ENCODE results near the gene CEACAM3. TPM values are rescaled to one million over a fixed set of nuclear protein-coding genes. Genes with fewer than 3 reads are reported as not detected.

CEACAM3 gene
- total and polyA plus RNA-seq, 9 of the 15 experiments (the other 6 are each of a cell fraction or from before 2014, with no cell fraction given) = not detected

DNA sequence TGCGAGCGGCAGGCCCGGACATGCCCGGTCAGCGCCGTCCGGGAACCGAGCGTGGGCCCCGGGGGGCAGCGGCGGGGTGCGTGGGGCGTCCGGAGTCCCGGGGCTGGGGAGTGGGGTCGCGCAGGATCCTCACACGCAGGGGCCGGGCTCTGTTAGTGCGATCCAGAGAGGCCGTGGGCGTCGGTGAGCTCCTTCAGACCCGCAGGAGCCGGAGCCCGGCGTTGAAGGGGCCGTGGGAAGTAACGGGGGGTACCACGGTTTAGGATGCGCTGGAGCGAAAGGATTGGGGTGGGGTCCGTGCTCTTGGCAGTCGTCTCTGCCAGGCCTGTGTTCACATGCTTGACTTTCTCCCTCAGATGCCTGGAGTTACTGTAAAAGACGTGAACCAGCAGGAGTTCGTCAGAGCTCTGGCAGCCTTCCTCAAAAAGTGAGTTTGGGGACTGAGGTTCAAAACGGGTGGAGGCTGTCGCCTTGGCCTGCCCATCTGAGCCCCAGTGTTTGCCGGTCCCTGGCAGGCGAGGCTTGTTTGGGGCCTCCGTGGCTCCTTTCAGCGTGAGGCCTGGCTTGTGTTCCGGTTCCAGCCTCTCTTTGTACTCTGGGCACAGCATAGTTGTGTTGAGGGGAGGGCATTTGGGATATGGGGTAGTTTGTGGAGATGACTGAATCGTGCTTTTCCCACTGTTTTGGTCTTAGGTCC is 64.2 kb downstream of the CEACAM3 start (continued):
- TF ChIP-seq, protein P1, sequence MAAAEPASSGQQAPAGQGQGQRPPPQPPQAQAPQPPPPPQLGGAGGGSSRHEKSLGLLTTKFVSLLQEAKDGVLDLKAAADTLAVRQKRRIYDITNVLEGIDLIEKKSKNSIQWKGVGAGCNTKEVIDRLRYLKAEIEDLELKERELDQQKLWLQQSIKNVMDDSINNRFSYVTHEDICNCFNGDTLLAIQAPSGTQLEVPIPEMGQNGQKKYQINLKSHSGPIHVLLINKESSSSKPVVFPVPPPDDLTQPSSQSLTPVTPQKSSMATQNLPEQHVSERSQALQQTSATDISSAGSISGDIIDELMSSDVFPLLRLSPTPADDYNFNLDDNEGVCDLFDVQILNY (CRISPR knock-in tag; IDR thresholded peaks at IDR 0.05) = peak; percentile 21; the same call in 1 of the 2 replicates
- no peak for TF ChIP-seq ZNF212 (CRISPR knock-in tag; IDR thresholded peaks at IDR 0.05)
- TF ChIP-seq PTRF (tag; IDR thresholded peaks at IDR 0.05) = no peak
- no peak for TF ChIP-seq POLR2B (IDR thresholded peaks at IDR 0.05; ENCODE audit: low read depth, partially characterized antibody)
- TF ChIP-seq, protein P2, sequence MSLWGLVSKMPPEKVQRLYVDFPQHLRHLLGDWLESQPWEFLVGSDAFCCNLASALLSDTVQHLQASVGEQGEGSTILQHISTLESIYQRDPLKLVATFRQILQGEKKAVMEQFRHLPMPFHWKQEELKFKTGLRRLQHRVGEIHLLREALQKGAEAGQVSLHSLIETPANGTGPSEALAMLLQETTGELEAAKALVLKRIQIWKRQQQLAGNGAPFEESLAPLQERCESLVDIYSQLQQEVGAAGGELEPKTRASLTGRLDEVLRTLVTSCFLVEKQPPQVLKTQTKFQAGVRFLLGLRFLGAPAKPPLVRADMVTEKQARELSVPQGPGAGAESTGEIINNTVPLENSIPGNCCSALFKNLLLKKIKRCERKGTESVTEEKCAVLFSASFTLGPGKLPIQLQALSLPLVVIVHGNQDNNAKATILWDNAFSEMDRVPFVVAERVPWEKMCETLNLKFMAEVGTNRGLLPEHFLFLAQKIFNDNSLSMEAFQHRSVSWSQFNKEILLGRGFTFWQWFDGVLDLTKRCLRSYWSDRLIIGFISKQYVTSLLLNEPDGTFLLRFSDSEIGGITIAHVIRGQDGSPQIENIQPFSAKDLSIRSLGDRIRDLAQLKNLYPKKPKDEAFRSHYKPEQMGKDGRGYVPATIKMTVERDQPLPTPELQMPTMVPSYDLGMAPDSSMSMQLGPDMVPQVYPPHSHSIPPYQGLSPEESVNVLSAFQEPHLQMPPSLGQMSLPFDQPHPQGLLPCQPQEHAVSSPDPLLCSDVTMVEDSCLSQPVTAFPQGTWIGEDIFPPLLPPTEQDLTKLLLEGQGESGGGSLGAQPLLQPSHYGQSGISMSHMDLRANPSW (CRISPR knock-in tag; IDR thresholded peaks at IDR 0.05) = 0 out of 2 replicates have a peak, but pooled peaks have one; percentile 23
- no peak for TF ChIP-seq ZNF347 (CRISPR knock-in tag; IDR thresholded peaks at IDR 0.05; ENCODE audit: low read depth)
- no peak for TF ChIP-seq SREBF2 (CRISPR knock-in tag; IDR thresholded peaks at IDR 0.05)
- TF ChIP-seq, protein P3, sequence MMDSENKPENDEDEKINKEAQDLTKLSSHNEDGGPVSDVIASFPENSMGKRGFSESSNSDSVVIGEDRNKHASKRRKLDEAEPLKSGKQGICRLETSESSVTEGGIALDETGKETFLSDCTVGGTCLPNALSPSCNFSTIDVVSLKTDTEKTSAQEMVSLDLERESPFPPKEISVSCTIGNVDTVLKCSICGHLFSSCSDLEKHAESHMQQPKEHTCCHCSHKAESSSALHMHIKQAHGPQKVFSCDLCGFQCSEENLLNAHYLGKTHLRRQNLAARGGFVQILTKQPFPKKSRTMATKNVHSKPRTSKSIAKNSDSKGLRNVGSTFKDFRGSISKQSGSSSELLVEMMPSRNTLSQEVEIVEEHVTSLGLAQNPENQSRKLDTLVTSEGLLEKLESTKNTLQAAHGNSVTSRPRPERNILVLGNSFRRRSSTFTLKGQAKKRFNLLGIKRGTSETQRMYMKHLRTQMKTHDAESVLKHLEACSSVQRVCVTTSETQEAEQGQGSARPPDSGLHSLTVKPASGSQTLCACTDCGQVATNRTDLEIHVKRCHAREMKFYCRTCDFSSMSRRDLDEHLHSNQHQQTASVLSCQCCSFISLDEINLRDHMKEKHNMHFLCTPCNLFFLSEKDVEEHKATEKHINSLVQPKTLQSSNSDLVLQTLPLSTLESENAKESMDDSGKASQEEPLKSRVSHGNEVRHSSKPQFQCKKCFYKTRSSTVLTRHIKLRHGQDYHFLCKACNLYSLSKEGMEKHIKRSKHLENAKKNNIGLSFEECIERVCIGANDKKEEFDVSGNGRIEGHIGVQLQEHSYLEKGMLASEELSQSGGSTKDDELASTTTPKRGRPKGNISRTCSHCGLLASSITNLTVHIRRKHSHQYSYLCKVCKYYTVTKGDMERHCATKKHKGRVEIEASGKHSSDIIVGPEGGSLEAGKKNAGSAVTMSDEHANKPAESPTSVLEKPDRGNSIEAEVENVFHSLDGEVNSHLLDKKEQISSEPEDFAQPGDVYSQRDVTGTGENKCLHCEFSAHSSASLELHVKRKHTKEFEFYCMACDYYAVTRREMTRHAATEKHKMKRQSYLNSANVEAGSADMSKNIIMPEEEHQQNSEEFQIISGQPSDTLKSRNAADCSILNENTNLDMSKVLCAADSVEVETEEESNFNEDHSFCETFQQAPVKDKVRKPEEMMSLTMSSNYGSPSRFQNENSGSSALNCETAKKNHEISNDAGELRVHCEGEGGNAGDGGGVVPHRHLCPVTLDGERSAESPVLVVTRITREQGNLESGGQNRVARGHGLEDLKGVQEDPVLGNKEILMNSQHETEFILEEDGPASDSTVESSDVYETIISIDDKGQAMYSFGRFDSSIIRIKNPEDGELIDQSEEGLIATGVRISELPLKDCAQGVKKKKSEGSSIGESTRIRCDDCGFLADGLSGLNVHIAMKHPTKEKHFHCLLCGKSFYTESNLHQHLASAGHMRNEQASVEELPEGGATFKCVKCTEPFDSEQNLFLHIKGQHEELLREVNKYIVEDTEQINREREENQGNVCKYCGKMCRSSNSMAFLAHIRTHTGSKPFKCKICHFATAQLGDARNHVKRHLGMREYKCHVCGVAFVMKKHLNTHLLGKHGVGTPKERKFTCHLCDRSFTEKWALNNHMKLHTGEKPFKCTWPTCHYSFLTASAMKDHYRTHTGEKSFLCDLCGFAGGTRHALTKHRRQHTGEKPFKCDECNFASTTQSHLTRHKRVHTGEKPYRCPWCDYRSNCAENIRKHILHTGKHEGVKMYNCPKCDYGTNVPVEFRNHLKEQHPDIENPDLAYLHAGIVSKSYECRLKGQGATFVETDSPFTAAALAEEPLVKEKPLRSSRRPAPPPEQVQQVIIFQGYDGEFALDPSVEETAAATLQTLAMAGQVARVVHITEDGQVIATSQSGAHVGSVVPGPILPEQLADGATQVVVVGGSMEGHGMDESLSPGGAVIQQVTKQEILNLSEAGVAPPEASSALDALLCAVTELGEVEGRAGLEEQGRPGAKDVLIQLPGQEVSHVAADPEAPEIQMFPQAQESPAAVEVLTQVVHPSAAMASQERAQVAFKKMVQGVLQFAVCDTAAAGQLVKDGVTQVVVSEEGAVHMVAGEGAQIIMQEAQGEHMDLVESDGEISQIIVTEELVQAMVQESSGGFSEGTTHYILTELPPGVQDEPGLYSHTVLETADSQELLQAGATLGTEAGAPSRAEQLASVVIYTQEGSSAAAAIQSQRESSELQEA (IDR thresholded peaks at IDR 0.05; ENCODE audit: low read depth) = no peak
- TF ChIP-seq MEF2D (tag; conservative IDR thresholded peaks at IDR 0.05; ENCODE audit: low read depth) = no peak
- TF ChIP-seq PPARD (CRISPR knock-in tag; IDR thresholded peaks at IDR 0.05) = no peak
- TF ChIP-seq NCOA2 (IDR thresholded peaks at IDR 0.05; ENCODE audit: partially characterized antibody in 2 of 2) = no peak
- TF ChIP-seq BRD9 (IDR thresholded peaks at IDR 0.05; ENCODE audit: low read depth, partially characterized antibody) = no peak
- no peak for TF ChIP-seq MYC (IDR thresholded peaks at IDR 0.05; ENCODE audit: low read depth, low read length)
- TF ChIP-seq MYC (CRISPR knock-in tag; IDR thresholded peaks at IDR 0.05; ENCODE audit: borderline replicate concordance, low read depth) = no peak
- no peak for TF ChIP-seq MTF1 (CRISPR knock-in tag; IDR thresholded peaks at IDR 0.05; ENCODE audit: borderline replicate concordance)

Measured in K562 (cell line).